ENCODE data around the gene LRIG1. TPM values are rescaled to one million over a fixed set of nuclear protein-coding genes. Genes with fewer than 3 reads are reported as not detected.

Gene LRIG1
- total and polyA plus RNA-seq, 2 donors (not counting 1 experiment from before 2014, with no cell fraction given) = 27.9 to 104 TPM

- no peak overlapping the region for H3K4me3 ChIP-seq (replicated peaks in 1 of 4; ENCODE audit: control extremely low read depth in 1 of 4, insufficient read depth in 1 of 4, low read depth in 3 of 4, low read length in 4 of 4)
- no peak overlapping the region for H3K27ac ChIP-seq (ENCODE audit: insufficient read depth, low read length)
- no peaks in the 10 kb centered on the region for H4K20me1 ChIP-seq (ENCODE audit: control insufficient read depth, extremely low read depth, insufficient read depth, low read length)
- no peak overlapping the region for H3K9ac ChIP-seq (ENCODE audit: insufficient read depth, low read length)
- no peaks in the 10 kb centered on the region for H3K9me3 ChIP-seq (ENCODE audit: control insufficient read depth, insufficient read depth, low read depth, low read length)
- TF ChIP-seq EZH2 (IDR thresholded peaks at IDR 0.05; ENCODE audit: low read length, missing control alignments) (no peak), CTCF (conservative IDR thresholded peaks at IDR 0.05 in 1 of 2, IDR thresholded peaks at IDR 0.05 in 1 of 2; ENCODE audit: low read depth in 1 of 2, low read length in 2 of 2) (no peak)
- no peaks in the 10 kb centered on the region for H3K27me3 ChIP-seq (ENCODE audit: control insufficient read depth, insufficient read depth, low read length)
- no peak for DNase-seq (ENCODE audit: low read depth in 2 of 2)
- H2AFZ ChIP-seq (ENCODE audit: low read length) = no peak overlapping the region
- H3K36me3 ChIP-seq (ENCODE audit: control insufficient read depth, insufficient read depth, low read length) = no peaks in the 10 kb centered on the region
- no peaks in the 10 kb centered on the region for H3K79me2 ChIP-seq (ENCODE audit: control insufficient read depth, insufficient read depth, low read length)
- H3K4me1 ChIP-seq (ENCODE audit: control insufficient read depth, extremely low read depth, insufficient read depth, low read length) = peaks cover 7% of the 10 kb centered on the region
- no peak overlapping the region for H3K4me2 ChIP-seq (ENCODE audit: extremely low read depth, insufficient read depth, low read length)
Measured at GRCh38 chr3:66451766-66452165, 49.1 kb downstream of the LRIG1 start.

DNA sequence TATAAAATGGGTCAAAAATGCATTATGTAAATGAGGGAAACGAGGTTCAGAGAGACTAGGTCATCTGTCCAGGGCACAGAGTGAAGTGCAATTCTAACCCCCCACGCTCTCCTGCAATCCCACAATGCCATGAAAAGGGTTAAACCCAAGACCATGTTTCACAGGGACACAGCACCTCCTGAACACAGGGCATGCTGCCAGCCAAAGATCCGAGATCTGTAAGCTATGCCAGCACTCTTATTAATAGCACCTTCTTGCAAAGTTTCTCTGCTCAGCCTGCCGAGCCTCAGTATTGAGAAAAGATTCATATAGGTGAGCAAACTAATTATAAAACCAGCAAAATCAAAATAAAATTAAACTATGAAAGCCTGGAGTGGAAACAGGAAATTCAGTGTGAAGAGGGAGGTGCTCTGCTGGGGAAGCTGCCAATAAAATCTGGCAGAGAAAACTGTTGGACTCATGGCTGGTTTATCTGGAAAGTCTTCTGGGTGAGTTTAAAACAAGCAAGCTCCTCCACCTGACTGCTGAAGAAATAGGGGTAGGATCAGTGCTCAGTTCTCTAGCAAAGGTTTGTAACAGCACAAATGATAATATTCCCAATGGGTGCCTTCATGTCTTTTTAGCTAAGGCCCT, 50.3 kb downstream of the LRIG1 start:
- H3K36me3 ChIP-seq (ENCODE audit: control insufficient read depth, insufficient read depth, low read length) = no peaks in the 10 kb centered on the region
- H3K27ac ChIP-seq (ENCODE audit: insufficient read depth, low read length) = no peak overlapping the region
- DNase-seq (ENCODE audit: low read depth in 2 of 2) = peak; percentile 77 to 81
- no peaks in the 10 kb centered on the region for H3K27me3 ChIP-seq (ENCODE audit: control insufficient read depth, insufficient read depth, low read length)
- no peaks in the 10 kb centered on the region for H3K79me2 ChIP-seq (ENCODE audit: control insufficient read depth, insufficient read depth, low read length)
- TF ChIP-seq EZH2 (IDR thresholded peaks at IDR 0.05; ENCODE audit: low read length, missing control alignments) = no peak
- H3K4me1 ChIP-seq (ENCODE audit: control insufficient read depth, extremely low read depth, insufficient read depth, low read length) = peaks cover 7% of the 10 kb centered on the region
- H4K20me1 ChIP-seq (ENCODE audit: control insufficient read depth, extremely low read depth, insufficient read depth, low read length) = no peaks in the 10 kb centered on the region
- H3K9ac ChIP-seq (ENCODE audit: insufficient read depth, low read length) = no peak overlapping the region
- H3K9me3 ChIP-seq (ENCODE audit: control insufficient read depth, insufficient read depth, low read depth, low read length) = no peaks in the 10 kb centered on the region
- peak overlapping the region in 1 of 4 experiments; percentile 10 for H3K4me3 ChIP-seq (replicated peaks in 1 of 4; ENCODE audit: control extremely low read depth in 1 of 4, insufficient read depth in 1 of 4, low read depth in 3 of 4, low read length in 4 of 4)
- H2AFZ ChIP-seq (ENCODE audit: low read length) = no peak overlapping the region
- peak overlapping the region; percentile 68 for H3K4me2 ChIP-seq (ENCODE audit: extremely low read depth, insufficient read depth, low read length)

GRCh38 chr3:66449411-66449974, 51.3 kb downstream of the LRIG1 start:
- Histone ChIP-seq H3K4me1 (ENCODE audit: control insufficient read depth, extremely low read depth, insufficient read depth, low read length) (peaks cover 7% of the 10 kb centered on the region), H3K27ac (ENCODE audit: insufficient read depth, low read length) (no peak overlapping the region), H3K4me2 (ENCODE audit: extremely low read depth, insufficient read depth, low read length) (no peak overlapping the region), H3K4me3 (replicated peaks in 1 of 4; ENCODE audit: control extremely low read depth in 1 of 4, insufficient read depth in 1 of 4, low read depth in 3 of 4, low read length in 4 of 4) (no peak overlapping the region), H3K9me3 (ENCODE audit: control insufficient read depth, insufficient read depth, low read depth, low read length) (no peaks in the 10 kb centered on the region), H3K27me3 (ENCODE audit: control insufficient read depth, insufficient read depth, low read length) (no peaks in the 10 kb centered on the region), H4K20me1 (ENCODE audit: control insufficient read depth, extremely low read depth, insufficient read depth, low read length) (no peaks in the 10 kb centered on the region), H3K79me2 (ENCODE audit: control insufficient read depth, insufficient read depth, low read length) (no peaks in the 10 kb centered on the region), H3K36me3 (ENCODE audit: control insufficient read depth, insufficient read depth, low read length) (no peaks in the 10 kb centered on the region), H3K9ac (ENCODE audit: insufficient read depth, low read length) (no peak overlapping the region), H2AFZ (ENCODE audit: low read length) (no peak overlapping the region)
- TF ChIP-seq EZH2 (IDR thresholded peaks at IDR 0.05; ENCODE audit: low read length, missing control alignments) (no peak), CTCF (conservative IDR thresholded peaks at IDR 0.05 in 1 of 2, IDR thresholded peaks at IDR 0.05 in 1 of 2; ENCODE audit: low read depth in 1 of 2, low read length in 2 of 2) (no peak)
- DNase-seq (ENCODE audit: low read depth in 2 of 2) = no peak
